HEK293T (cell line): ENCODE measurements around the gene CTBS.

Source experiments
- ARNT ChIP-seq: fragments of 450-650 bp; IDR thresholded peaks from 2 replicates; pipeline ENCODE4 v1.6.1; 2017; ENCODE audit warnings: mild to moderate bottlenecking
- BHLHE40 ChIP-seq: fragments of 450-650 bp; IDR thresholded peaks from 2 replicates; pipeline ENCODE4 v1.6.1; 2016; ENCODE audit warnings: mild to moderate bottlenecking, moderate library complexity, borderline replicate concordance
- ELF4 ChIP-seq: fragments of 450-650 bp; IDR thresholded peaks from 2 replicates; pipeline ENCODE4 v1.6.1; 2017; ENCODE audit warnings: antibody characterized with exemption
- FOXA1 ChIP-seq: fragments of 450-650 bp; IDR thresholded peaks from 2 replicates; pipeline ENCODE4 v1.6.1; 2016; ENCODE audit warnings: mild to moderate bottlenecking
- FOXK2 ChIP-seq: fragments of 450-650 bp; IDR thresholded peaks from 2 replicates; pipeline ENCODE4 v1.6.1; 2016; ENCODE audit warnings: mild to moderate bottlenecking
- FOXM1 ChIP-seq: fragments of 450-650 bp; IDR thresholded peaks from 2 replicates; pipeline ENCODE4 v1.6.1; 2017; ENCODE audit warnings: mild to moderate bottlenecking, borderline replicate concordance
- HDGF ChIP-seq: fragments of 450-650 bp; IDR thresholded peaks from 2 replicates; pipeline ENCODE4 v1.6.1; 2017; ENCODE audit warnings: antibody characterized with exemption, borderline replicate concordance
- LEF1 ChIP-seq: fragments of 450-650 bp; IDR thresholded peaks from 2 replicates; pipeline ENCODE4 v1.6.1; 2017; ENCODE audit warnings: mild to moderate bottlenecking, borderline replicate concordance
- SP1 ChIP-seq: fragments of 450-650 bp; IDR thresholded peaks from 2 replicates; pipeline ENCODE4 v1.6.1; 2017
- SUZ12 ChIP-seq: fragments of 450-650 bp; IDR thresholded peaks from 2 replicates; pipeline ENCODE4 v1.6.1; 2016; ENCODE audit warnings: mild to moderate bottlenecking
- TARDBP ChIP-seq: fragments of 450-650 bp; IDR thresholded peaks from 2 replicates; pipeline ENCODE4 v1.6.1; 2016
- ZNF384 ChIP-seq: fragments of 450-650 bp; IDR thresholded peaks from 2 replicates; pipeline ENCODE4 v1.6.1; 2016

DNA sequence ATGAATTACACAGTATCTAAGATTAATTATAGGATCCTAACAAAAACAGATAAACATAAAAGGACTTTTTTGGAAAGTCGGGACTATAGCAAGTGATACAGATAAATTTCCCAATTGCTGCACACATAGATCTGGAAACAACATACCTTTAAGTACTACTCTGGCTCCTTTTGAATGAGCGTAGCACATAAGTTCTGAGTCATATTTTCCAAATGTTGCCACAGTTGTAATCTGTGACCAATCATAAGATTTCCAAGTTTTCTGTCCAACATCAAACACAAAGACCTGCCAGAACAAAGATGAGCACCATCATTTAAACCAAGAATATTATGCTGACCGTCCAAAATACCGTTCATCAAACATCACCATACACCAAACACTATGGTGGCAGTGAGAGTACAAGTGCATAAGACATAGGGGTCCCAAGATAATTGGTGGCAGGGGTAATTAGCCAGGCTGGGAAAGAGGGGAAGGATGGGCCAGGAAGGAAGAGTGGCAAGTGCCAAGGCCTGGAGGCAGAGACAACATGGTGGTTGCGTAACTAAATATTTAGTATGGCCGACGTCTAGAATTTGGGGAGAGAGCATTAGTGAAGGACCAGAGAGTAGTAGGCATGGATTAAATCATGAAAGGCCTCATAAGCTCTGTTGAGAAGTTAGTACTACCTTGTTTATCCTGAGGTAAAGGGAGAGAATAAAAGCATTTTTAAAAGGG, 3.6 kb downstream of the CTBS start:
- TF ChIP-seq SUZ12, result no peak
- TF ChIP-seq FOXA1, result no peak
- TF ChIP-seq HDGF, result no peak
- no peak for TF ChIP-seq SP1
- no peak for TF ChIP-seq LEF1
- TF ChIP-seq BHLHE40, result no peak
- TF ChIP-seq FOXM1, result no peak
- no peak for TF ChIP-seq ARNT
- TF ChIP-seq TARDBP, result no peak
- TF ChIP-seq FOXK2, result no peak
- TF ChIP-seq ELF4, result no peak
- TF ChIP-seq ZNF384, result no peak
